Common myeloid progenitor, CD34-positive (primary cell): Measurements from ENCODE around the gene PIP4K2A.
A peak's percentile ranks its signal among the peaks of the same experiment; 100 is the strongest.

Experiments used
- CTCF ChIA-PET: fragments of 350-600 bp; sonication (Branson Sonifier 250); formaldehyde crosslinking; loops from one replicate; lab custom pipeline; 2021; ENCODE audit warnings: antibody characterized with exemption; lab: Charles Lee
- POLR2A ChIA-PET: fragments of 350-600 bp; sonication (Branson Sonifier 250); formaldehyde crosslinking; loops from one replicate; lab custom pipeline; 2021; ENCODE audit warnings: antibody characterized with exemption; lab: Charles Lee
- DNase-seq, 3 donors: peaks; one replicate each; pipeline versions ENCODE4 v3.0.0 to v3.0.0-alpha.2; 2013
- H3K27ac ChIP-seq, 2 experiments: 1 replicate in 1 of 2; 2 replicates in 1 of 2; pipeline ENCODE4 v1.7.0; 2013; ENCODE audit warnings: inconsistent platforms in 2 of 2, low read length in 2 of 2, mild to moderate bottlenecking in 2 of 2, low read depth in 1 of 2, moderate library complexity in 1 of 2; ENCODE audit not compliant: severe bottlenecking in 2 of 2, insufficient read depth in 1 of 2, poor library complexity in 1 of 2
- H3K27me3 ChIP-seq, 5 experiments: replicated peaks in 2 of 5; 1 replicate in 3 of 5; 2 replicates in 2 of 5; pipeline versions ENCODE4 v1.6.1 to v1.7.0; 2013; ENCODE audit warnings: low read length in 4 of 5, mild to moderate bottlenecking in 2 of 5, moderate library complexity in 2 of 5, inconsistent platforms in 1 of 5; ENCODE audit not compliant: insufficient read depth in 5 of 5, control insufficient read depth in 4 of 5
- H3K36me3 ChIP-seq, 4 experiments: 1 replicate in 2 of 4; 2 replicates in 2 of 4; pipeline versions ENCODE4 v1.6.1 to v1.7.0; 2013; ENCODE audit warnings: low read length in 3 of 4, control low read depth in 1 of 4, mild to moderate bottlenecking in 1 of 4; ENCODE audit not compliant: control insufficient read depth in 4 of 4, insufficient read depth in 4 of 4
- H3K4me1 ChIP-seq, 4 experiments: 1 replicate in 3 of 4; 2 replicates in 1 of 4; pipeline versions ENCODE4 v1.6.1 to v1.7.1; 2013; ENCODE audit warnings: low read length in 3 of 4, mild to moderate bottlenecking in 3 of 4, control low read depth in 1 of 4, inconsistent platforms in 1 of 4, moderate library complexity in 1 of 4; ENCODE audit not compliant: control insufficient read depth in 4 of 4, insufficient read depth in 4 of 4; ENCODE audit errors: control extremely low read depth in 1 of 4
- H3K4me3 ChIP-seq, 7 experiments: 1 replicate in 4 of 7; 2 replicates in 3 of 7; pipeline versions ENCODE4 v1.5.1 to v1.7.0; 2013; ENCODE audit warnings: mild to moderate bottlenecking in 7 of 7, low read length in 6 of 7, moderate library complexity in 6 of 7, inconsistent platforms in 2 of 7, low read depth in 2 of 7, control low read depth in 1 of 7; ENCODE audit not compliant: insufficient read depth in 4 of 7, control insufficient read depth in 1 of 7; ENCODE audit errors: extremely low read depth in 1 of 7
- H3K9me3 ChIP-seq, 5 experiments: 1 replicate in 4 of 5; 2 replicates in 1 of 5; pipeline versions ENCODE4 v1.6.1 to v1.7.1; 2013; ENCODE audit warnings: low read length in 4 of 5, mild to moderate bottlenecking in 2 of 5, inconsistent platforms in 1 of 5, low read depth in 1 of 5, moderate library complexity in 1 of 5; ENCODE audit not compliant: control insufficient read depth in 4 of 5, insufficient read depth in 2 of 5; ENCODE audit errors: control extremely low read depth in 1 of 5
- WGBS: methylation state at CpG from one replicate; pipeline ENCODE4 v1.1.5; 2013; ENCODE audit not compliant: insufficient coverage; 5-methylcytosine and 5-hydroxymethylcytosine counted together

Gene PIP4K2A

GRCh38 chr10:22713853-22714478 is 412 bp downstream of the PIP4K2A start:
- Histone ChIP-seq H3K27me3 (no peaks in the 10 kb centered on the region), H3K4me3 (peak overlapping the region; percentile 84 to 98 (median 94)), H3K4me1 (peaks cover 17 to 39% (median 30%) of the 10 kb centered on the region in 4 experiments), H3K9me3 (no peaks in the 10 kb centered on the region), H3K27ac (peak overlapping the region; percentile 64 to 84), H3K36me3 (no peaks in the 10 kb centered on the region)
- POLR2A ChIA-PET: interaction anchor here (1.4 kb wide), 1 partner anchor 32 kb away, joined by 3 read pairs; no protein-coding TSS in a partner anchor
- 0% methylated on average over 58 of the region's 67 CpGs for WGBS
- DNase-seq: peak in 2 of 3 donors; percentile 57 to 65
- CTCF ChIA-PET: interaction anchor here (1.1 to 1.7 kb wide), 3 partner anchors 10 to 58 kb away, joined by 3 to 6 read pairs (median 5); no protein-coding TSS in a partner anchor

DNA sequence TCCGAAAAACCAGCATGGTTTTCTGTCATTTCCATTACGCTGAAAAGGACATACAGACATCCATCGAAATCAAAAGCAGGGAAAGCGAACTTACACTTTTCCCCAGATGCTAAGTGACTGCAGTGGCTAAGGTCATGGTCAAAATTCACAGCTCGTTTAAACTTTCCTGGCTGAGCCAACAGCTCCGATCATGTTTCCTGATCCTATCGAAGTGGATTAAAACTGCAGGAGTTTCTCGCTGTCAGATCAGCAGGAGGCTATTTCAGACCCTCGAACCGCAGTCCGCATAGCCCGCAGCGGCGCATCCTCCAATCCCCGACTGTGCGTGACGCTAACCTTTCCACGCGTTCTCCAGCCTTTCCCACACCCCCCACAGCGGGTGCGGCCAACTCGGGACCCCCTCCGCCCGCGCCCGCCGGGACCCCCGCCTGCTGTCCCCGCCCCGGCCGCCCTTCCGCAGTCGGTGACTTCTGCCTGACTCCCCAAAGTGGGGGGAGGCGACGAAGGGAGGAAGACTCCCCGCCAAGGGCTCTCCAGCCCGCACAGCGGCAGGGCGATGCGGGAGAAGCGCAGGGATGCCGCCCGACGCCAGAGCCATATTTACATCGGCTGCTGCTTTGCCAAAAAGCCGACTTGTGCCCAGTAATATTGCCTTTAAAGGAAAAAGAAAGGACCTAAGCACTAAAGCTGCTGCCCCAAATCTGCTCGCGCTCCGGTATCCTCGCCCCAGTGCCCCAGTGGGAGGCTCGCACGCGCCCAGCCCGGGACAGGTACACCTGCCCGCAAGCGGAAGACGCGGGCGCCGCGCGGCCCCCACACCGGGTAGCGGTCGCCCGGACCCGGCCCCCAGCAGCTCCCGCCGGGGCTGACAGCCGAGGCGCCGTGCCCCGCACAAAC is 1.2 kb downstream of the PIP4K2A start:
- Histone ChIP-seq H3K27ac (peak overlapping the region in 1 of 2 experiments; percentile 84), H3K9me3 (no peaks in the 10 kb centered on the region), H3K36me3 (no peaks in the 10 kb centered on the region), H3K4me1 (peaks cover 17 to 39% (median 30%) of the 10 kb centered on the region in 4 experiments), H3K4me3 (peak overlapping the region; percentile 84 to 98 (median 94)), H3K27me3 (no peaks in the 10 kb centered on the region)
- under 1% methylated on average over 48 of the region's 73 CpGs for WGBS
- POLR2A ChIA-PET: interaction anchor here (1.4 kb wide), 1 partner anchor 31 kb away, joined by 3 read pairs; no protein-coding TSS in a partner anchor
- peak in 2 of 3 donors; percentile 50 to 62 for DNase-seq
- CTCF ChIA-PET: interaction anchor here (0.9 to 1.7 kb wide), 9 partner anchors 9 to 130 kb away, joined by 3 to 7 read pairs (median 5); no protein-coding TSS in a partner anchor

DNA sequence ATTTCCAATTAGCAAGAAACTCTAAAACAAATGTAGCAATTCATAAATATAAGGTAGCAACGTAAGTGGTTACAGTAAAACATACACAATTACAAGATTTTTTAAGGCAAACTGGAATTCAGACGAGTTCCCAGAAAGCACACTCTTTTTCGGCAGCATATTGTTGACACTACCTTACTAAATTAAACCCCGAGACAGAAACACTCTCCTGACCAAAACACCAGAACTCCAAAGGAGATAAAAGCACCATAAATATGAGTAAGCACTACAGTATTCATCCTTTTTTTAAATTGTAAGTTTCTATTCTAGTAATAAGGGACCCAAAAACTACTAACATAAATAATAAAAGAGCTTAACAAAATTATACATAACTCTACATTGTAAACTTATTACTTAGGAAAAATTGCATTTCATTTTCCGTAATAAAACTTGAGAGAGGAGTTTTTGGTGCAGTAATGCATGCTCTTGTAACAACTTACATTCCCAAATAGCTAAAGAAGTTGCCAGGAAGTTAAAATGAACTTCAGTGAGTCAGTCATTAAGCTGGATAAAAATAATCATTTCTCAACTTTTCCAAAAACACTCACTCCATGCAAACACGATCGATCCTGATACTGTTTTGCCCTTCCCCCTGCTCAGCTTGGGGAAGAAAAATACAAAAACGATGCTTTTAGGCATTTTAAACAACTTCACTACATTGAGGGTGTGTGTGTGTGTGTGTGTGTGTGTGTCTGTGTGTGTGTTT is 2.0 kb downstream of the PIP4K2A start:
- H3K9me3 ChIP-seq: no peaks in the 10 kb centered on the region
- peak overlapping the region in 1 of 2 experiments; percentile 84 for H3K27ac ChIP-seq
- peaks cover 17 to 39% (median 30%) of the 10 kb centered on the region in 4 experiments for H3K4me1 ChIP-seq
- POLR2A ChIA-PET: no interaction called here
- no peaks in the 10 kb centered on the region for H3K27me3 ChIP-seq
- CTCF ChIA-PET: interaction anchor here (0.9 to 1.7 kb wide), 10 partner anchors 8 to 129 kb away, joined by 3 to 7 read pairs (median 5); no protein-coding TSS in a partner anchor
- H3K4me3 ChIP-seq: peak overlapping the region in 6 of 7 experiments; percentile 84 to 98 (median 92)
- H3K36me3 ChIP-seq: peaks cover 0 to 6% (median 2%) of the 10 kb centered on the region in 4 experiments
- no CpG with 5 or more reads among the region's 8 CpGs for WGBS
- no peak for DNase-seq

DNA sequence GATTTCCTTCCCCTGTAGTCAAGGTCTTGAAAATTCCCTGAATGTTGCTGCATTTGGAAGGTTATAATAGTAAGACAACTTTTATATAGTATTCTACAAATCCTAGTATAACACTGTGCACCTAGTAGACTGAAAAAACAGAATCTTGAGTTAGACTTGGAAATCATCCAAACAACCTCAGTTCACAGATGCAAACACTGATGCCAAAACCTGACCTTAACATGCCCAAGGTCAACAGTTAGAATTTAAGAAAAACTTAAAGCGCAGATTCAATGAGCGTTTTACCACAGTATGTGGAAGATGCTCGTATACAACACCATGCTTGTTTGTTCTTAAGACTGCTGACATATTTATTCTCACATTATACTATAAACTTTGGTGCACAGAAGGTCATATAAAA is 3.0 kb downstream of the PIP4K2A start:
- 97% methylated on average over 3 of the region's 3 CpGs for WGBS
- Histone ChIP-seq H3K27ac (peak overlapping the region in 1 of 2 experiments; percentile 84), H3K27me3 (no peaks in the 10 kb centered on the region), H3K4me1 (peaks cover 17 to 39% (median 30%) of the 10 kb centered on the region in 4 experiments), H3K4me3 (peak overlapping the region in 3 of 7 experiments; percentile 43 to 98 (median 88)), H3K36me3 (peaks cover 0 to 10% (median 2%) of the 10 kb centered on the region in 4 experiments), H3K9me3 (no peaks in the 10 kb centered on the region)
- DNase-seq: no peak
- POLR2A ChIA-PET: no interaction called here
- CTCF ChIA-PET: interaction anchor here (1.7 kb wide), 1 partner anchor 35 kb away, joined by 5 read pairs; no protein-coding TSS in a partner anchor

DNA sequence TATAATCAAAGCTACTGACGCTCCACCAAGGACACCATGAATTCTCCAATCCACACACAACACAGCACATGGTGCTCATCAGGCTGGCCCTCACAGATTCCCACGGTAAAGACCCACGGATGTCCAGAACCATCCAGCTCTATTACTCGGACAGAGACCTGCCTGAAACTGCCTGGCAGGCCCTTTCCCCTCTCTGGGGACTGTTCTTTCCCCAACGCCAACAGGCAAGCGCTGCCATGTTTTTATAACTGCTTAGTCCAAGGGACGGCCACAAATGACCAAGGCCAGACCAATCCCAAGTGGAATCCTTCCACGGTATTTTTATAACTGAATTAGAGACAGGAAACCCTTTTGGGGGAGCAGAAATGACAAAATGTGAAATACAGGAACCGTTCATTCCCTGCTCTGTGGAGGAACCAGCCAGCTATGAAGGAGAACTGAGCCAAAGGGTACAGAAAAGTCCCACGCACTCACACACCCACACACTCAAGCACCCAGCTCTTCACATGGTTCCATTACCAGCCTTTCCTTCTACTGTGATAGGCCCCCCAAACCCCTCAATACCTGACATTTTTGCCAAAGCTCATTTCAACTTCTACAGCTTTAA is 4.1 kb downstream of the PIP4K2A start:
- Histone ChIP-seq H3K4me3 (peak overlapping the region in 3 of 7 experiments; percentile 16 to 56 (median 30)), H3K36me3 (peaks cover 0 to 17% (median 3%) of the 10 kb centered on the region in 4 experiments), H3K9me3 (no peaks in the 10 kb centered on the region), H3K27me3 (no peaks in the 10 kb centered on the region), H3K27ac (peak overlapping the region in 1 of 2 experiments; percentile 50), H3K4me1 (peaks cover 17 to 43% (median 32%) of the 10 kb centered on the region in 4 experiments)
- ChIA-PET CTCF (interaction anchor here (0.6 to 1.7 kb wide), 4 partner anchors 29 to 698 kb away, joined by 3 to 5 read pairs (median 4); no protein-coding TSS in a partner anchor), POLR2A (no interaction called here)
- peak in 2 of 3 donors; percentile 62 to 72 for DNase-seq
- WGBS: 84% methylated on average over 7 of the region's 10 CpGs

GRCh38 chr10:22708772-22709171 is 5.6 kb downstream of the PIP4K2A start:
- no peaks in the 10 kb centered on the region for H3K27me3 ChIP-seq
- POLR2A ChIA-PET: no interaction called here
- peaks cover 14 to 36% (median 30%) of the 10 kb centered on the region in 4 experiments for H3K4me1 ChIP-seq
- H3K36me3 ChIP-seq: peaks cover 0 to 24% (median 3%) of the 10 kb centered on the region in 4 experiments
- H3K4me3 ChIP-seq: no peak overlapping the region
- no peaks in the 10 kb centered on the region for H3K9me3 ChIP-seq
- H3K27ac ChIP-seq: no peak overlapping the region
- DNase-seq: no peak
- WGBS: no CpG with 5 or more reads among the region's 1 CpG
- CTCF ChIA-PET: no interaction called here
